Activated naive CD4-positive, alpha-beta T cell treated with anti-CD3 and anti-CD28 coated beads, Interleukin-2, amount 50 U/mL, for 72 hours (primary cell): ENCODE measurements around the gene TMEM119. TPM values are rescaled to one million over a fixed set of nuclear protein-coding genes. Genes with fewer than 3 reads are reported as not detected.
A peak's percentile ranks its signal among the peaks of the same experiment; 100 is the strongest.

ENCODE experiments used
- ATAC-seq, 2 donors: fragments of 150-1000 bp; cut with Tn5 transposase; 2 replicates each; pipeline ENCODE4 v1.10.0; 2021; ENCODE audit warnings: mild to moderate bottlenecking in 2 of 2, moderate library complexity in 2 of 2
- DNase-seq, 2 donors: peaks; one replicate each; pipeline ENCODE4 v3.0.0; 2021 to 2022; ENCODE audit warnings: low spot score in 2 of 2
- H3K27ac Mint-ChIP-seq, 2 donors: one replicate each; pipeline ENCODE4 v1.8.0; 2022; ENCODE audit warnings: mild to moderate bottlenecking in 2 of 2, mixed read lengths in 2 of 2
- H3K36me3 Mint-ChIP-seq, 2 donors: one replicate each; pipeline ENCODE4 v1.8.0; 2022; ENCODE audit warnings: mixed read lengths in 2 of 2
- H3K9me3 Mint-ChIP-seq, 2 donors: one replicate each; pipeline ENCODE4 v1.8.0; 2022; ENCODE audit warnings: mixed read lengths in 2 of 2
- total RNA-seq, 2 donors: library from RNA; stranded (reverse); gene quantifications; one replicate each; pipeline ENCODE4 v1.2.3, GENCODE V29; 2022

The TMEM119 gene
- total RNA-seq, 2 donors from 2014 or later, result 0.09 TPM; not detected in 1

DNA sequence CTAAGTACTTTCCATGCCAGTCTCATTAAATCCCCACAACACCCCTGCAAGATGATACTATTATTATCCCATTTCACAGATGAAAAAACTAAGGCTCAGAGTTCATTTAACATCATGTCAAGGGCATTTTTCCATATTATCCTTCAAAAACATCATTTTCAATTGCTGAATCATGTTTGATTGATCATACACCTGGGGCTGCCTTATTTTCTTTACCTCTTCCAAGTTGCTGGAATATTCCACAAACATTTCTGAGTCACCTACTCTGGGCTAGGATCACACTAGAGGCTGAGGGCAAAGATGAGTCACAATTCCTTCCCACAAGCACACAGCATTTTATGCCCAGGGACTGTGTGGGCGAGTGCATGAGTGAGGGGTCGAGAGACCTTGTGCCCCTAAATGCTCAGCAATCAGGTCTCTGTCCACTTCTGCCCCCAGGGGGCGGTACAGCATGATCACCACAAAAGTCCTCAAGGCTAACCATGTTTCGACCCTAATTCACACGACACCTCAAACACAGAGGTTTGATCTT, 14.1 kb upstream of the TMEM119 start:
- peaks cover 9 to 26% of the 10 kb centered on the region in 2 donors for H3K36me3 Mint-ChIP-seq
- ATAC-seq (peak; percentile 60 to 67), DNase-seq (no peak)
- no peak overlapping the region for H3K27ac Mint-ChIP-seq
- peaks cover 0 to 6% of the 10 kb centered on the region in 2 donors for H3K9me3 Mint-ChIP-seq

DNA sequence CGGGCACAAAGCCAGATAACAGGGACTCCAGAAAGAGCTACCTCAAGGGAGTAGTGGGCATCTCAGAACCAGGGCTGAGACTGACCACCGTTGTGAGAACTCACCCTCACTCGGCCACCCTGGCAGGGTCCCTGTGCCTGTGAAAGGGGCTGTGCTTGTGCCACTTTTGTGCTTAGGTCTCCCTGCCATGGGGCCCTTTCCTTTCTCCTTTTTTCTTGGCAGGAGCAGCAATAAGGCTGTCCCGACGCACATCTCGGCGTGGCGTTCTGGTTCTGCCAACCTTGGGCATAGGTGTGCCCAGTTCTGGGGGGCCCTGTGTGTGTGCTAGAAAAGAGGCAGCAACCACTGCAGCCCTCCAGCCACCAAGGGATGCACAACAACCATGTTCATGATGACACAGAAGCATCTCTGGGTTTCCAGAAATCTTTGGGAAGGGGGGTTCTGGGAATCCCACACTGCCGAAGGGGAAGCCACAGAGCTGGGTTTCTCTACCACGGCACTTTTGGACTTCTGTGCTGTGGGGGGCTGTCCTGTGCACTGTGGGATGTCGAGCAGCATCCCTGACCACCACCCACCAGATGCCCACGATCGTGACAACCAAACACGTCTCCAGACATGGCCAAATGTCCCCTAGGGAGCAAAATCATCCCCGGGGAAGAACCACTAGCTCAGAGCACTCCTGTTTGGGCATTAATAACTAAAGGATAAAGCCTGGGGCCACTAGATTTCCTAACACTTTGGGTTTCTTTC, 13.1 kb upstream of the TMEM119 start:
- Mint-ChIP-seq H3K9me3 (peaks cover 0 to under 1% of the 10 kb centered on the region in 2 donors), H3K27ac (no peak overlapping the region), H3K36me3 (peaks cover under 1 to 16% of the 10 kb centered on the region in 2 donors)
- DNase-seq, result no peak
- ATAC-seq, result no peak

DNA sequence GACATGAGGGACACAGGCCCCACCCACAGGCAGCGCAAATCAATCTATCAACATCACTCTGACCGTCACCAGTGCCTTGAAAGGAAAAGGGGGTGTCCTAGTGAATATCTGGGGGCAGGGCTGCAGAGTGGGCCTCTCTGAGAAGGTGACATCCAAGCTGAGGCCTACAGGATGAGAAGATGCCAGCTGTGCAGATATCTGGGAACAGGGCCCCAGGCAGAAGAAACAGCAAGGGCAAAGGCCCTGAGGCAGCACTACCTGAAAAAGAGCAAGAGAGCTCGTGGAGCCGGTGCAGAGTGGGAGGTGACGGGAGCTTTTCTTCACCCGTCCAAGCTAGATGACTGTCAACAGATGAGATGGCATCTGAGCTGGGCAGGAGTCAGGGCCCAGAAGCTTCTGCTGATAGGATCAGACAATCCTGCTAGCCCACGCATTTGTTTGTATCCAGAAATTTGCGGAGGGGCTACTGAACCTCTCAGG, 12.5 kb upstream of the TMEM119 start:
- H3K36me3 Mint-ChIP-seq, result peaks cover 0 to 10% of the 10 kb centered on the region in 2 donors
- DNase-seq, result no peak
- ATAC-seq, result no peak
- no peaks in the 10 kb centered on the region for H3K9me3 Mint-ChIP-seq
- no peak overlapping the region for H3K27ac Mint-ChIP-seq

DNA sequence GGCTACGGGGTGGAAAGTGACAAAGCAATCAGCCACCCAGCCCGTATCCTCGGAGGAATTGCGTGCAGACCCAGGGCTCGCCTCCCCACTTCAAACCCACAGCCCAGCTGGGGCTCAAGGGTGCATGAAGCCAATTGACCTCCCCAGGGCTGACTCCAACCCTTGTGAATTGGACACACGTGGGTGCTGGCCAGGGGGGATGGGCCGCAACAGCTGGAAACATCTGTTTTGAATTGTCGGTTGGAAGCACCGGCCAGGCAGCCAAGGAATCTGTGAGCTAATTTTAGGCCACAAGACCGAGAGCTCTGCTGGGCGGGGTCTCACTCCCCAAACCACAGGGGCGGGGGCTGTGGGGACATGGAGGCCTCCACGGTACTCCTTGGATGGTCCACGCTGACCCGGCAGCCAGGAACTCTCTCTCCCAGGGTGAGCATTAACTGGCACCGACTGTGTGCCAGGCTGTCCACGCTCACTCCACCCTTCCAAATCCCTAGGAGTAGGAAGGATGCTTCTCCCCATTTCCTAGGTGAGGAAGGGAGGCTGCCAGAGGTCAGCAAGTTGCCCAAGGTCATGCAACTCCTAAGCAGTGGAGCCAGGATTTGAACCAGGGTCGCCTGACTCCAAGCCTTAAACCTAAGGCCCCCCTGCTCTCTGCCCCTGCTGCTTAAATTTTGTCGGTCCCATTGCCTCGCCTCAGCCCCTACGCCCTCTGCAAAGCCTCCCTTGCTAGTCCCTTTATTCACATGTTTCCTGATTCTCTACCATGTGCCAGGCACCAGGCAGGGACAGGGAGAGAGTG, 11.9 kb upstream of the TMEM119 start:
- ATAC-seq (no peak), DNase-seq (no peak)
- Mint-ChIP-seq H3K36me3 (peaks cover 0 to 5% of the 10 kb centered on the region in 2 donors), H3K27ac (no peak overlapping the region), H3K9me3 (no peaks in the 10 kb centered on the region)

DNA sequence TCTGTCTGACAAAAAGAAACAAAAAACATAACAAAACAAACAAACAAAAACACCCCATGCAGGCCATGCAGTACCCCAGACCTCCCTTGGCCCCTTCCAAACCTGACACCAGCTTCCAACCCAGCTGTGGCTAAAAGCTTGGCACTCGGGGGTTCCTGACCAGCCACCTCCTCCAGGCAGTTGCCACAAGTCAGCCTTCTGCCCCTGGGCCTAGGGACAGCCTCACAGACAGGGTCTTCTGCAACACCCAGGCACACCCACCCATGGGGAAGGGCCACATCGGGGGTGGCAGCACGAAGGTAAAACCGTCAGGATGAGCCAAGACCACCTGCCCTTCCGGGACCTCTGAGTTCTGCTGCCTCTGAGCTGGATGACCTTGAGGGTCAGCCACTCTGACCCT, 10.7 kb upstream of the TMEM119 start:
- Mint-ChIP-seq H3K9me3 (no peaks in the 10 kb centered on the region), H3K36me3 (no peaks in the 10 kb centered on the region), H3K27ac (no peak overlapping the region)
- DNase-seq (no peak), ATAC-seq (no peak)

DNA sequence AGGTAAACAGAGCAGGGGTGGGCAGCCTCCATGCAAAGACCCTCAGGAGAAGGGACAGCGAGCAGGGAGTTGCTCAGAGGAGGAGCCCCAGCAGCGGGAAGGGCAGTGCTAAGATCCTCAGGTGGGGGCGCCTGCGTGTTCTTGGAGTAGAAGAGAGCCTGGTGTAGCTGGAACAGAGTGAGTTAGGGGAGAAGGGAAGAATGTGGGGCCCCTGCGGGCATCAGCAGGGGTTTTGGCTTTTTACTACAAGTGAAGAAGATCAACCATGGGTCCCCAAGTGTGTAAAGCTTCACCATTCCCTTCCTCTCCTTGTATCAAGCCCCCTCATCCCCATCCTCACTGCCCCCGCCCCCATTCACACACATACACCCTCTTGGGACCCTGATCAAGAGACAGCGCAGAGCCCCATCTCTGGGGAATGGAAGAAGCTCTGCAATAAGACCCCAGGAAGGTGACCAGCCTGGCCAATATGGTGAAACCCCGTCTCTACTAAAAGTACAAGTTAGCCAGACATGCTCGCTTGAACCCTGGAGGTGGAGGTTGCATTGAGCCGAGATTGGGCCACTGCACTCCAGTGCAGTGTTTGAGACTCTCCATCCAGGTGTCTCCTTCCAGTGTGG, 10.2 kb upstream of the TMEM119 start:
- Mint-ChIP-seq H3K9me3 (no peaks in the 10 kb centered on the region), H3K27ac (peak overlapping the region in 1 of 2 donors; percentile 23), H3K36me3 (no peaks in the 10 kb centered on the region)
- no peak for ATAC-seq
- DNase-seq, result no peak

DNA sequence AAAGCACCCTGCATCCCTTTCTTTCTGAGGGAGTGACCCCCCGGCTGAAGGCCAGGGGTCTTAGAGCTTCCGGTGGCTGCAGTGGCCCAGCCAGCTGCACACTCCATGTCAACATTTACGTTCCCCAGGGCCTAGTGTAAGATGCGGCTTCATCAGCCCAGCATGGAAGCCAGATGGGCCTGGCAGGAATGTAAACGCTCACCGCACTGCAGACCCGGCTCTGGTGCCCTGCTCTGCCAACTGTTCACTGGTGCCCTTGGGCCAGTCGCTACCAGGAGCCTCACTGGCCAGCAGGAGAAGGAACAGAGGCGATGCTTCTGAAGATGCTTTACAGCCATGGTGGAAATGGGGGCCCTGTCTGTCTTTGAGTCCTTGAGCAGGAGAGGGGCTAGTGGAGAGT, 8.6 kb upstream of the TMEM119 start:
- Mint-ChIP-seq H3K9me3 (no peaks in the 10 kb centered on the region), H3K36me3 (no peaks in the 10 kb centered on the region), H3K27ac (no peak overlapping the region)
- DNase-seq, result no peak
- ATAC-seq, result no peak

DNA sequence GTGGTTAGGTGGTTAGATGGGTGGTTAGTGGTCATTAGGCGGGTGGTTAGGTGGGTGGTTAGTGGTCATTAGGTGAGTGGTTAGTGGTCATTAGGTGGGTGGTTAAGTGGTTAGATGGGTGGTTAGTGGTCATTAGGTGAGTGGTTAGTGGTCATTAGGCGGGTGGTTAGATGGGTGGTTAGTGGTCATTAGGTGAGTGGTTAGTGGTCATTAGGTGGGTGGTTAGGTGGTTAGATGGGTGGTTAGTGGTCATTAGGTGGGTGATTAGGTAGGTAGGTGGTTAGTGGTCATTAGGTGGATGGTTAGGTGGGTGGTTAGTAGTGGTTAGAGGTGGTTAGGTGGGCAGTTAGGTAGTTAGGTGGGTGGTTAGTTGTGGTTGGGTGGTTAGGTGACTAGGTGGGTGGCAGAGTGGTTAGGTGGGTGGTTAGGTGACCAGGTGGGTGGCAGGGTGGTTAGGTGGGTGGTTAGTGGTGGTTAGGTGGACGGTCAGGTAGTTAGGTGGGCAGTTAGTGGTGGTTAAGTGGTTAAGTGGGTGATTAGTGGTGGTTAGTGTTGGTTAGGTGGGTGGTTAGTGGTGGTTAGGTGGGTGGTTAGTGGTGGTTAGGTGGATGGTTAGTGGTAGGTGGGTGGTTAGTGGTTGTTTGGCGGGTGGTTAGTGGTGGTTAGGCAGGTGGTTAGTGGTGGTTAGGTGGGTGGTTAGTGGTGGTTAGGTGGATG, 8.0 kb upstream of the TMEM119 start:
- Mint-ChIP-seq H3K27ac (peak overlapping the region in 1 of 2 donors; percentile 32), H3K9me3 (no peaks in the 10 kb centered on the region), H3K36me3 (no peaks in the 10 kb centered on the region)
- DNase-seq, result no peak
- ATAC-seq, result no peak

DNA sequence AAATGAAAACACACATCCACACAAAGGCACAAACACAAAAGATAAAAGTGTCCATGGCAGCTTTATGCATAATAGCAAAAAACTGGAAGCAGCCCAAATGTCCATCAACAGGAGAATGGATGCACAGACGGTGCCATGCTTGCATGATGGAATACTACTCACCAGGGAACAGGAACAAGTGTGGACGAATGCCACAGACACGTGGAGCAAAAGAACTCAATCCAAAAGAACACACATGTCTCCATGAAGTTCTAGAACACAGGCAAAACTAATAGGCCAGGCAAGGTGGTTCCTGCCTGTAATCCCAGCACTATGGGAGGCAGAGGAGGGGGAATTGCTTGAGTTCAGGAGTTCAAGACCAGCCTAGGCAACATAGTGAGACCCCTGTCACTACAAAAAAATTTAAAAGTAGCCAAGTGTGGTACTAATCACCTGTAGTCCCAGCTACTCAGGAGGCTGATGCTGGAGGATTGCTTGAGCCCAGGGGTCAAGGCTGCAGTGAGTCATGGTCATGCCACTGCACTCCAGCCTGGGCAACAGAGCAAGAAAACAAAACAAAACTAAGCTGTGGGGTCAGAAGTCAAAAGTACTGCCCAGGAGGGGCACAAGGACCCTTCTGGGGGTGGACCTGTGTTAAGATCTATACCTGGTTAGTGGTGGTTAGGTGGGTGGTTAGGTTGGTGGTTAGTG, 7.3 kb upstream of the TMEM119 start:
- peak; percentile 22 to 56 for ATAC-seq
- DNase-seq, result no peak
- H3K9me3 Mint-ChIP-seq, result no peaks in the 10 kb centered on the region
- H3K27ac Mint-ChIP-seq, result peak overlapping the region; percentile 32 to 66
- H3K36me3 Mint-ChIP-seq, result no peaks in the 10 kb centered on the region

DNA sequence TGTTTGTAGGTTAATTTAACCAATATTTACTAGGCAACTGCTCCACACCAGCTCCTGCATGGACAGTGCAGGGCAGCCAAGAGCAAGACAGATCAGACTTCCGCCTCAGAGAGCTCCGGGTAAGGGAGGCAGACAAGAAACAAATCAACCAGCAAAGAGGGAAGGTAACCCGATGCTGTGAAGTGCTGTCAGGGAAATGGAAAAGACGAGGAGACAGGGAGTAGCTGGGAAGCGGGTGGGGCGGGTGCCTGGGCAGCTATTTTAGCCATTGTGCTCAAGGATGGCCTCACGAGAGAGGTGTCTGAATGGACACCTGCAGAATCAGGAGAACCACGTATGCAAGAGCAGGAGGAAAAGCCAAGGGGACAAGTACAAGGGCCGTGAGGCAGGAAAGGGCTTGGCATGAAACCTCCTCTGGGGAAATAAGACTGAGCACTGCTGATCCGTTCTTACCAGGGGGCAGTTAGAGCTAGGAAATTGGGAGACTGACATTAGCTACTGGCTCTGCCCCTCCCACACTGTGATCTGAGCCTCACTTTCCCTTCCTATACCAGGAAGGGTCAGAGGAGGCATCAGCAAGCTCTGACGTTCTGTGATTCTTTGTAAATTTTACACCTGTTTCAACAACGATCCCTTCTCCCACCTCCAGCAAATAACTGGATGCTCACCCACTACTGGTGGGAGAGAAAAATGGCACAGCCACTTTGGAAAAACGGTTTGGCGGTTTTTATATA, 6.5 kb upstream of the TMEM119 start:
- H3K9me3 Mint-ChIP-seq, result no peaks in the 10 kb centered on the region
- DNase-seq (no peak), ATAC-seq (no peak)
- no peaks in the 10 kb centered on the region for H3K36me3 Mint-ChIP-seq
- H3K27ac Mint-ChIP-seq, result peak overlapping the region in 1 of 2 donors; percentile 32

DNA sequence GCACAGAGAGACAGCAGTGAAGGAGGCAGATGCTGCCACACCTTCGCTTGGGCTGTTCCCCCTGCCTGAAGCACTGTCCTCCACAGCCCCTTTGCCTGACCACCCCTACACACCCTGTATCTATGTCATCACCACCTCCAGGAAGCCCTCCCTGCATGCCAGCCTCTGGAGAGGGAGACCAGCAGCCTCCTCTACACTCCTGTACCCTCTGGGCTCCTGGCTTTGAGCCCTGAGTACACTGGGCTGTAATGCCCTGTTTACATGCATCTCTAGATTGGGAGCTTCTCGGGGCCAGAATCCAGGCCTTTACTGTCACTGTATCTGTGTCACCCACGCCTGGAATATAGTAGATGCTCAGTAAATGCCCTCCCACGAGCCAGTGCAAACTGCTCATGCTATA, 5.9 kb upstream of the TMEM119 start:
- Mint-ChIP-seq H3K9me3 (no peaks in the 10 kb centered on the region), H3K36me3 (no peaks in the 10 kb centered on the region), H3K27ac (no peak overlapping the region)
- DNase-seq (no peak), ATAC-seq (no peak)

DNA sequence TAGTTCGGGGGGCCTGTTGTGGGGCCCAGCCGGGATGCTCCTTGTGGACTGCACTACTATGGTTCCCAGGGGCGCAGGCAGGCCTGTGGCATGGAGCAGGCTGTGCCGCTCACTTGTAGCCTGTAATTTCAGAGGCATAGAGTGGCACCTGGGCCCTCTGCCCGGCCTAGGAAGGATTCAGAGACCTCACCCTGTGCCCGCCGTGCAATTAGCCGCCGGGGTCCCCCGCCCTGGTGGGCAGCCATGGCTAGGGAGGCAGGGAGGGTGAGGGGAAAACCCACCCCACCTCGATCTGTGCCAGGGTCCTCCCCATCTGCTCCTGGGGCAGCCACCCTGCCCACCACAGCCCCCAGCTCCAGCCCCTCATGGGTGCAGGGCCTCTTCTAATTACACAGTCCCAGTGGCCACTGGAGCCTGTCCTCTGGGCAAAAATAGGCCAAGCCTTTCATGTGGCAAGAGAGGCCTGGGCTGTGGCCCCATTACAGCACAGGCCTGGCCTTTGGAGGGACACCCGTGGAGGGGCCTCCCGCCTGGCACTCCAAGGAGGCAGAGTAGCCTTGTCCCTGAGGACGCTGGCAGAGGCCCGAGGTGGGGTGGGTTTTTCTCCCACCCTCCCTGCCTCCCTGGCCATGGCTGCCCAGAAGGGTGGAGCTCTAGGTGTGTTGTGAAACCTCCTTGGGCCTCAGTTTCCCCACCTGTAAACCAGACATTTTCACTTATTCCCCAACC, 5.3 kb upstream of the TMEM119 start:
- no peaks in the 10 kb centered on the region for H3K36me3 Mint-ChIP-seq
- no peaks in the 10 kb centered on the region for H3K9me3 Mint-ChIP-seq
- no peak overlapping the region for H3K27ac Mint-ChIP-seq
- no peak for DNase-seq
- ATAC-seq, result no peak

DNA sequence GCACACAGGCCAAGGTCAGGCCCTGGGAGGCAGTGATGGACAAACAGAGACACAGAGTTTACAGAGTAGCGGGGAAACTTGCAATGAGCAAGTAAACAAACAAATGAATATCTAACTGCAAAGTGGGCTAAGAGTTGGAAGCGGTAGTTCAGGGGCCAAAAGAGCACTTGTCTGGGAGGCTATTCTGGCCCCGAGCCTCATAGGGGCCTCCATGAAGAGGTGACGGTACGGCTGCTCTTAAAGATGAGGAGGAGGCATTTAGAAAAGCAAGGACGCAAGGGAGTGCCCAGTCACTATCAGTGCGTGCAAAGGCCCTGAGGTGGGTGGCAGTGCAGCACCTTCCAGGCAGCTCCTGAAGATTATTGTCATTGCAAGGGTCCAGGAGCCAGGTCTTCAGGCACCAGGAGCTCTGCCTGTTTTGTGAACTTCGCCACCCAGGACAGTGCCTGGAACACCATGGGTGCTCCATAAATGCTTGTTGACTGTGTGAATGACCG, 4.4 kb upstream of the TMEM119 start:
- H3K27ac Mint-ChIP-seq, result no peak overlapping the region
- no peaks in the 10 kb centered on the region for H3K36me3 Mint-ChIP-seq
- no peak for ATAC-seq

DNA sequence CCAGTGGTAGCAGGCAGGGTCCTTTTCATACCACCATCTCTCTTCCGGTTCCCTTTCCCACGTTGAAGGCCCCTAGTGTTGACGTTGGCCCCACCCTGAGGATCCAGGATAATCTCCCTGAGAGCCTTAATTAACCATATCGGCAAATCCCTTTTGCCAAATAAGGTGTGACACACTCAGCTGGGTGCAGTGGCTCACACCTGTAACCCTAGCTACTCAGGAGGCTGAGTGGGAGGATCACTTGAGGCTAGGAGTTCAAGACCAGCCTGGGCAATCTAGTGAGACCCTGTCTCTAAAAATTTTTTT, 2.8 kb upstream of the TMEM119 start:
- H3K9me3 Mint-ChIP-seq, result no peaks in the 10 kb centered on the region
- no peak overlapping the region for H3K27ac Mint-ChIP-seq
- H3K36me3 Mint-ChIP-seq, result no peaks in the 10 kb centered on the region
- ATAC-seq (no peak), DNase-seq (no peak)

More for the DNA sequence above, 4.4 kb upstream of the TMEM119 start:
- no peak for DNase-seq
- no peaks in the 10 kb centered on the region for H3K9me3 Mint-ChIP-seq
